Spleen (tissue), 11 donors: ENCODE measurements around the gene SAMD7. TPM values are rescaled to one million over a fixed set of nuclear protein-coding genes. Genes with fewer than 3 reads are reported as not detected.

Experiments
- DNase-seq: peaks from one replicate; pipeline ENCODE4 v3.0.0-alpha.2; 2020
- H3K27ac ChIP-seq, 8 donors: fragments of 200-600 bp; sonication (generic) in 7 of 8; 1 replicate in 4 of 8; 2 replicates in 4 of 8; pipeline versions ENCODE4 v1.5.0 to v1.8.0; 2016 to 2021; ENCODE audit warnings: inconsistent platforms in 4 of 8, mild to moderate bottlenecking in 4 of 8, moderate library complexity in 1 of 8
- H3K27me3 ChIP-seq, 7 donors: fragments of 200-600 bp; sonication (generic) in 6 of 7; replicated peaks in 1 of 7; 1 replicate in 4 of 7; 2 replicates in 3 of 7; pipeline versions ENCODE4 v1.5.0 to v1.8.0; 2016 to 2021; ENCODE audit warnings: inconsistent platforms in 3 of 7, mild to moderate bottlenecking in 1 of 7
- H3K36me3 ChIP-seq, 6 donors: fragments of 200-600 bp; sonication (generic) in 5 of 6; 1 replicate in 4 of 6; 2 replicates in 2 of 6; pipeline versions ENCODE4 v1.5.0 to v1.8.0; 2016 to 2021; ENCODE audit warnings: inconsistent platforms in 2 of 6
- H3K4me1 ChIP-seq, 6 donors: fragments of 200-600 bp; sonication (generic) in 5 of 6; 1 replicate in 3 of 6; 2 replicates in 3 of 6; pipeline versions ENCODE4 v1.5.0 to v1.8.0; 2016 to 2021; ENCODE audit warnings: inconsistent platforms in 3 of 6
- H3K4me3 ChIP-seq, 8 donors: fragments of 200-600 bp; sonication (generic) in 7 of 8; 1 replicate in 4 of 8; 2 replicates in 4 of 8; pipeline versions ENCODE4 v1.5.0 to v1.8.0; 2016 to 2021; ENCODE audit warnings: inconsistent platforms in 4 of 8, mild to moderate bottlenecking in 4 of 8, moderate library complexity in 2 of 8
- H3K9me3 ChIP-seq, 8 donors: fragments of 200-600 bp; sonication (generic) in 7 of 8; 1 replicate in 4 of 8; 2 replicates in 4 of 8; pipeline versions ENCODE4 v1.5.0 to v1.8.0; 2016 to 2021; ENCODE audit warnings: inconsistent platforms in 4 of 8
- CTCF ChIP-seq, 11 experiments: fragments of 200-600 bp in 7 of 11; fragments of 450-650 bp in 4 of 11; sonication (generic) in 4 of 11; IDR thresholded peaks in 8 of 11; conservative IDR thresholded peaks in 3 of 11; 1 replicate in 7 of 11; 2 replicates in 4 of 11; pipeline versions ENCODE4 v1.4.0 to v1.8.0; 2016 to 2021; ENCODE audit warnings: antibody characterized with exemption in 11 of 11, inconsistent platforms in 4 of 11, mild to moderate bottlenecking in 1 of 11
- POLR2A ChIP-seq, 3 donors: fragments of 450-650 bp; IDR thresholded peaks; one replicate each; pipeline ENCODE4 v1.5.1; 2017; ENCODE audit warnings: antibody characterized with exemption in 3 of 3, mild to moderate bottlenecking in 1 of 3
- POLR2AphosphoS5 ChIP-seq, 3 donors: sonication (generic); formaldehyde crosslinking; IDR thresholded peaks; one replicate each; pipeline ENCODE4 v1.5.1; 2017; ENCODE audit warnings: antibody characterized with exemption in 3 of 3
- whole genome bisulfite sequencing, 5 donors: extraction: QIAGEN DNeasy Blood & Tissue Kit in 3 of 5; methylation state at CpG; one replicate each; pipeline versions ENCODE4 v1.1.5 to v1.1.7; 2013 to 2018; 5-methylcytosine and 5-hydroxymethylcytosine counted together
- intact Hi-C: fragments of 100-400 bp; cut with DNase I; formaldehyde crosslinking; loops from one replicate; pipeline ENCODE4 v1.15.0; 2023; ENCODE audit warnings: low total_unique reads
- polyA plus RNA-seq, 3 donors: library from polyadenylated mRNA; stranded (reverse); fragments of 200-250 nt; gene quantifications; one replicate each; pipeline ENCODE4 v1.2.1, GENCODE V29; 2013
- total RNA-seq, 7 donors: library from RNA; depleted of rRNA in 3 of 7; stranded (reverse); fragments of >200 nt in 3 of 7; fragmentation: NEBNext Ultra II Directional in 4 of 7; extraction: Animal tissue kit (Norgen Biotek cat#: 25700) in 4 of 7; gene quantifications; one replicate each; pipeline versions ENCODE4 v1.1.0 to v1.2.1, GENCODE V29; 2016 to 2021
- donor health status: healthy with polysubstance abuse.
- donor health status: DM: no; HTN: no; CAD: no; lungs with moderate emphysema.
- donor health status: DM: no; HTN: no; CAD: no.
- donor health status: Bipolar disorder and iron deficiency.
- donor health status: healthy.
- donor health status: DM: no; HTN: no; CAD: no.
- donor health status: DM: yes; HTN: yes; CAD: no.

Gene SAMD7
- total and polyA plus RNA-seq, 10 donors = 0.03 to 0.08 (median 0.04) TPM; not detected in 7

- no peak for DNase-seq
- no peaks in the 10 kb centered on the region for H3K9me3 ChIP-seq
- H3K36me3 ChIP-seq = no peaks in the 10 kb centered on the region
- no peak for TF ChIP-seq POLR2AphosphoS5 (IDR thresholded peaks at IDR 0.05)
- no peak for TF ChIP-seq POLR2A (IDR thresholded peaks at IDR 0.05)
- no peak for TF ChIP-seq CTCF (IDR thresholded peaks at IDR 0.05 in 8 of 11, conservative IDR thresholded peaks at IDR 0.05 in 3 of 11)
- 39 to 58% (median 46%) methylated on average over 12 of the region's 12 CpGs for WGBS, 5 donors
- peak overlapping the region; percentile 6 to 72 (median 60) for H3K27ac ChIP-seq
- H3K27me3 ChIP-seq = no peaks in the 10 kb centered on the region
- H3K4me1 ChIP-seq = peaks cover 0 to 34% (median 19%) of the 10 kb centered on the region in 6 donors
- intact Hi-C loops = loop anchor here (10.0 kb wide), 1 partner anchor 190 kb away; no protein-coding TSS in a partner anchor
- no peak overlapping the region for H3K4me3 ChIP-seq
Measured at GRCh38 chr3:169865176-169865767, 46.1 kb upstream of the SAMD7 start.

DNA sequence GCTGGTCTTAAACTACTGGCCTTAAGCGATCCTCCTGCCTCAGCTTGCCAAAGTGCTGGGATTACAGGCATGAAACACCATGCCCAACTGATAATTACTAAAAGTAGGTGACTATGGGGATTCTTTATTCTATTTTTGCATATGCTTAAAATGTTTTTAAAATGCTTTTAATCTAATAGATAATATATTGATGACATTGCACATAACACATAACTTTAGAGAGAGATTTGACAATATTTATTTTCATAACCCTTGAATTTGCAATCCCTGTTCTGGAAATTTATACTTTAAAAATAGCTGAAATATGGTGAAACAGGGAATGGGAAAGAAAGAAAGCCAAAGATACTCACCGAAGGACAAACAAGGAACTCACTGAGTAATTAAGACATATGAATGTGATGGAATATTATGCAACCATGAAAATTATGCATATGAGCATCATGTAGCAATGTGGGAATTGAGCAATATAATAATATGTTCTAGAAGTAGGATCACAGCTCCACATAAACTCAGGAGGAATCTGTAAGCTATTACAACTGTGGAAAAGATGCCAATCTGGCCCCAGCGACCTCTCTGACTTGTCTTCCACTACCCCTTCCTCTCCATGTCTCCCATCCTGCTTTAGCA lies 43.7 kb upstream of the SAMD7 start:
- no peaks in the 10 kb centered on the region for H3K9me3 ChIP-seq
- H3K27me3 ChIP-seq = no peaks in the 10 kb centered on the region
- WGBS, 5 donors = 80 to 93% (median 86%) methylated on average over 3 of the region's 3 CpGs
- no peaks in the 10 kb centered on the region for H3K36me3 ChIP-seq
- no peak overlapping the region for H3K4me3 ChIP-seq
- no peak for DNase-seq
- H3K27ac ChIP-seq = no peak overlapping the region
- intact Hi-C loops = loop anchor here (10.0 kb wide), 1 partner anchor 187 kb away; no protein-coding TSS in a partner anchor
- no peak for TF ChIP-seq POLR2A (IDR thresholded peaks at IDR 0.05)
- no peak for TF ChIP-seq CTCF (IDR thresholded peaks at IDR 0.05 in 8 of 11, conservative IDR thresholded peaks at IDR 0.05 in 3 of 11)
- no peak for TF ChIP-seq POLR2AphosphoS5 (IDR thresholded peaks at IDR 0.05)
- peaks cover 0 to 42% (median 21%) of the 10 kb centered on the region in 6 donors for H3K4me1 ChIP-seq

- no peak overlapping the region for H3K4me3 ChIP-seq
- no peak for DNase-seq
- H3K27me3 ChIP-seq = no peaks in the 10 kb centered on the region
- H3K36me3 ChIP-seq = no peaks in the 10 kb centered on the region
- no peak overlapping the region for H3K27ac ChIP-seq
- peaks cover 0 to 35% (median 15%) of the 10 kb centered on the region in 6 donors for H3K4me1 ChIP-seq
- intact Hi-C loops = loop anchor here (10.0 kb wide), 1 partner anchor 186 kb away; no protein-coding TSS in a partner anchor
- TF ChIP-seq POLR2A (IDR thresholded peaks at IDR 0.05) = no peak
- no peak for TF ChIP-seq CTCF (IDR thresholded peaks at IDR 0.05 in 8 of 11, conservative IDR thresholded peaks at IDR 0.05 in 3 of 11)
- no peak for TF ChIP-seq POLR2AphosphoS5 (IDR thresholded peaks at IDR 0.05)
- no peaks in the 10 kb centered on the region for H3K9me3 ChIP-seq
- 74 to 87% (median 81%) methylated on average over 2 of the region's 2 CpGs for WGBS, 5 donors
Measured at GRCh38 chr3:169868369-169868768, 43.0 kb upstream of the SAMD7 start.
